NCI-H526 treated with DMSO at 0.1 percent for 48 hours (cell line): Measurements from ENCODE around the gene CLK1.
"Not testable (repeated sequence)": the region's sequence is repeated elsewhere in the genome, so short reads cannot be mapped to it uniquely, and the experiment has no call there.

Experiments used
- DNase-seq: peaks from one replicate; lab custom pipeline; 2025; lab: John Stamatoyannopoulos, UW

Gene CLK1

GRCh38 chr2:200851398-200852248 lies 12.8 kb downstream of the CLK1 start:
- DNase-seq, result no peak

GRCh38 chr2:200850512-200851256 lies 13.8 kb downstream of the CLK1 start:
- no peak for DNase-seq

GRCh38 chr2:200847939-200848338 lies 16.5 kb downstream of the CLK1 start:
- DNase-seq, result no peak

DNA sequence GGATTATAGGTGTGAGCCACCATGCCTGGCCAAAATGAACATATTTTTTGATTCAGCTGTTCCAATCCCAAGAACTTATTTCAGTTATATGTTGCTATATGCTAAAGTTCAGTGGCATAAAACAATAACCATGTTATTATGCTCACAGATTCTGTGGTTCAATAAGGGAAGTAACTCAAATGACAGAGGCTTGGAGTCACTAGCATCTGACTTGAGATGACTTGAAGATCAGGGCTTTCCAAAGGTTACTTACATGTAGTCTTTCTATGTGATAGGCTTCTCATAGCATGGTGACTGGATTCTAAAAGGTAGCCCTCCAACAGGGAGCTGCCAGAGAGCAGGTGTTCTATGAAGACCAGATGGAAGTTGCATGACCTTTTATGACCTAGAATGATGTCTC lies 17.2 kb downstream of the CLK1 start:
- no peak for DNase-seq

DNA sequence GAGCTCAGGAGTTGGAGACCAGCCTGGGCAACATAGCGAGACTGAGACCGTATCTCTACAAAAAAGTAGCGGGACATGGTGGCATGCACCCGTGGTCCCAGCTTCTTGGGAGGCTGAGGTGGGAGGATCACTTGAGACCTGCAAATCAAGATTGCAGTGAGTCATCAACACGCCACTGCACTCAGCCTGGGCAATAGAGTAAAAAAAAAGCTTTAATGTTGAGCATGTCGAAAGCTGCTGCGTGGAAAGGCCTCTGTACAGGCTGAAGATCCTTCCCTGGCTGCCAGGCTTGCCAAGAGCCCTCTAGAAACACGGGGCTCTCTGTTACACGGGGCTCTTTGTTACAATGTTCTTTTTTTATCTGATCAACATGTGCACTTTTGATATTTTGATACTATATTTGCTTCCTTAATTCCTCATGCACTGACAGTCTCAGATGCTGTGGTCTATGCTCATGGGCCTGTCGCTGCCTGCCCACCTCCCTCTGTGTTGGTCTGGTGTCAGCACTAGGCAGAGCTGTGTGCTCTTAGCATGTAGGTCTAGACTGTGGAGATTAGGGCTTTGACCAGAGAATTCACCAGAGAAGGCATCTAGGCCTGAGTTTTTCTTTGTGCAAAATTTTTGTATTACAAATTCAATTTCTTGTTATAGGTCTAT lies 18.7 kb downstream of the CLK1 start:
- DNase-seq, result no peak

GRCh38 chr2:200845194-200845593 lies 19.3 kb downstream of the CLK1 start:
- no peak for DNase-seq

DNA sequence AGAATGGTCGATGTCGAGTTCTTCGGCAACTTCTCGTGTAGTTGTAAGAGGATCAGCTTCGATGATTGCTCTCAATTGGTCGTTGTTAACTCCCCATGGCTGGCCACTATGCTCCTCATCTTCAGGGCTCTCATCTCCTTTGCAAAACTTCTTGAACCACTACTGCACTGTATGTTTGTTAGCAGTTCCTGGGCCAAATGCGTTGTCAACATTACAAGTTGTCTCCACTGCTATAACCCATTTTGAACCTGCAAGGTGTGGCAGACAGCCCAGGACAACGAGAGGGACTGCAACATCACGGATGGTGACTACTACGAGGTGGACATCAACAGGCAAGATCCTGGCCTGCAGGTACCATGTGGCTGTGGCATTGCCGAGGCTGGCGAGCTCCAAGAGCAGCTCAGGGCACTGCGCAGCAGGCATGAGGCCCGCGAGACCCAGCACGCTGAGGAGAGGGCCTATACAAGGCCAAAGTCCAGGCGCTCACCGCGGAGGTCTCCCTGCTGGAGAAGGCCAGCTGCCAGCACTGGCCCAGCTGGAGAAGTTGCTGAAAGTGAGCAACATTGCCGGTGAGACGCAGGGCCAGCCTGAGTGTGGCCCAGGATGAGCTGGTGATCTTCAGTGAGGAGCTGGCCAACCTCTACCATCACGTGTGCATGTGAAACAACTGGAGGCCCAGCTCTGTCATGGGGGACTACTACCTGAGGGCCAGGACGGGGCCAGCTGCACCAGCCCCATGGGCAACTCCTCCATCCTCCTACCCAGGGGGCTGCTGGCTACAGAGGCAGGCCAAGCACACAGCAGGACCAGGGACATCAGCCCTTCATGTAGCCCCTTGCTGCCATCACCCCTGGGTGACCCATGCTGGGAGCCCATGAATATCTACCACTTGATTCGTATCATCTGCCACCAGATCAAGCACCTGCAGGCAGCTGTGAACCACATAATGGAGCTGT lies 20.2 kb downstream of the CLK1 start:
- no peak for DNase-seq

- DNase-seq, result no peak
Observed at GRCh38 chr2:200839513-200839912, 24.9 kb downstream of the CLK1 start.

- no peak for DNase-seq
Observed at GRCh38 chr2:200834701-200835100, 29.8 kb downstream of the CLK1 start.

DNA sequence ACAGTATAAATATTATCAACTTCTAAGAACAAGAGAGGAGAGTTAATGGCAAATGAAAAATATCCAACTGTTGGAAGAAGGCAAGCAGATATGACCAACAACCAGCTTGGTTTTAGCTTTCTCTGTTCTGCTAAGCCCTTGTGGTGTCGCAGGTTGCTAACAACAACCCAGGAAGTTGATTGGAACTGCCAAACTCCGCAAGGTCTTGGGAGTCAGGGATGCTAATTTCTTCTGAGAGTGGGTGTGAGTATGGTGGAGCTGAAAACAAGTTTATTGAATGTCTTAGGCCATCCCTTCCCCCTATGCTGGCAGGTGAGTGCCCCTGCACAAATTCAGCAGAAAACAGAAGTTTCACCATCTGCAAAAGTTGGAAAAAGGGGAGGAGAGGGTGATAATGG lies 35.2 kb downstream of the CLK1 start:
- DNase-seq, result no peak

DNA sequence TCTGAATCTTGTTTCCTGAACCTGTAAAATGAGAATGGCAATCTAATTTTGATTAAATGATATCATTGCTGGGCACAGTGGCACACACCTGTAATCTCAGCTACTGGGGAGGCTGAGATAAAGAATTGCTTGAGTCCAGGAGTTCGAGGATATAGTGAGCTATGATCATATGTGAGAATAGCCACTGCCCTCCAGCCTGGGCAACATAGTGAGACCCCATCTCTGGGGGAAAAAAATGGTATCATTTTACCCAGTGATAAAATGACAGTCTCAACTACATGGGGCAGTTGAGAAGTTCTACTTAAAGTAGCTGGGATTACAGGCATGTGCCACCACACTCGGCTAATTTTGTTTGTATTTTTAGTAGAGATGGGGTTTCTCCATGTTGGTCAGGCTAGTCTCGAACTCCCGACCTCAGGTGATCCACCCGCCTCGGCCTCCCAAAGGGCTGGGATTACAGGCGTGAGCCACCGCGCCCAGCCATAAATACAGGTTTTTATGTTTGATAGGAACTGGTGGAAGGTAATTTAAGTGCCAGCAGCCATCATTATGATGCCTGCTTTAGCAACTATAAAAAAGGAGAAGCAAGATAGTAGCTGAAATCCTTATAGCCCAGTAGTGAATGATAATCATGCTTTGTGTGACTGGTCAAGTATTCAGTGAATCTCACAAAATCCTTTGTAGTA lies 35.7 kb downstream of the CLK1 start:
- no peak for DNase-seq

DNA sequence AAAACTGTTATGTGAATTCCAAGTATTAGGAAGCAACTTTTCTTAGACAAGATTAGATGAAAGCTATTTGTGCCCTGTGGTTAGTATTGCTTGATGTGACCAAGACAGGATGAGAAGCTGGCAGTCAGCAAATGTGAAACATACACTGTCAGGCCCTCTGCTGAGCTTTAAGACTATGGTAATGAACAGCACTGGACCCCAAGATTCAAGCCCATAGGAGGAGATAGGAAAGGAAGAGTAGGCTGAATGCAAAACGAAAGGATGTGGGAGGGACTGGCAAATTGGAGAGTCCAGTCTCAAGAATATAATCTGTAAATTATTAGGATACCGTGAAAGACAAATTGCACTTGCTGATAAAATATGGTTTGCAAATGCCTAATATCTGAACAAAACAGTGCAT lies 36.4 kb downstream of the CLK1 start:
- no peak for DNase-seq

DNA sequence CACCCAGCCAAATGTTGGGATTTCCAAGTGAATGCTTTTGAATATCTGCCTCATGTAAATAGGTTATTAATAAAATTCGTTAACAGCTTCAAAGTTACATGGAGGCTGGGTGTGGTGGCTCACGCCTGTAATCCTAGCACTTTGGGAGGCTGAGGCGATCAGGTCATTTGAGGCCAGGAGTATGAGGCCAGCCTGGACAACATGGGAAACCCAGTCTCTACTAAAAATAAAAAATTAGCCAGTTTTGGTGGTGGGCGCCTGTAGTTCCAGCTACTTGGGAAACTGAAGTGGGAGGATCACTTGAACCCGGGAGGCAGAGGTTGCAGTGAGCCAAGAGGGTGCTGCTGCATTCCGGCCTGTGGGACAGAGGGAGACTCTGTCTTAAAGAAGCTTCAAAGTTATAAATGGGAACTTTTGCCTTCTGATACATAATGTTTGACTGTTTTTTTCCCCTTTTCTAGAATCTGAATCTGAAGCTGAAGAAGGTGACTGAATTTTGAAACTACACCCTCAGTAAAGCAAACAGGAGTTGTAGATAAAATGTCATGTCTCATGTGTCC lies 42.7 kb downstream of the CLK1 start:
- no peak for DNase-seq

- DNase-seq, result no peak
Observed at GRCh38 chr2:200820573-200821234, 43.8 kb downstream of the CLK1 start.

GRCh38 chr2:200818732-200819131 lies 45.7 kb downstream of the CLK1 start:
- DNase-seq, result not testable (repeated sequence)

- no peak for DNase-seq
Observed at GRCh38 chr2:200814917-200815316, 49.5 kb downstream of the CLK1 start.

- no peak for DNase-seq
Observed at GRCh38 chr2:200814276-200814815, 50.1 kb downstream of the CLK1 start.

GRCh38 chr2:200812122-200813022 lies 52.1 kb downstream of the CLK1 start:
- DNase-seq, result peak; percentile 32
